CD4-positive, alpha-beta T cell (primary cell): ENCODE data around the gene TCTN2. TPM values are rescaled to one million over a fixed set of nuclear protein-coding genes. Genes with fewer than 3 reads are reported as not detected.
A peak's percentile ranks its signal among the peaks of the same experiment; 100 is the strongest.

Experiments
- ATAC-seq: fragments of 200-7000 bp; cut with Tn5 transposase; one replicate; pipeline ENCODE4 v1.10.0; 2022; ENCODE audit warnings: mild to moderate bottlenecking; ENCODE audit not compliant: poor library complexity
- CTCF ChIA-PET: fragments of 350-600 bp; sonication (Branson Sonifier 250); formaldehyde crosslinking; loops from one replicate; lab custom pipeline; 2021; ENCODE audit warnings: antibody characterized with exemption, inconsistent platforms; lab: Charles Lee
- POLR2A ChIA-PET: fragments of 350-600 bp; sonication (Branson Sonifier 250); formaldehyde crosslinking; loops from one replicate; lab custom pipeline; 2021; ENCODE audit warnings: antibody characterized with exemption, inconsistent platforms; lab: Charles Lee
- DNase-seq, 14 experiments: peaks; one replicate each; pipeline ENCODE4 v3.0.0-alpha.2; 2013 to 2020; ENCODE audit warnings: mixed read lengths in 2 of 14
- H3K27ac ChIP-seq, 2 donors: one replicate each; pipeline versions ENCODE4 v1.5.1 to v1.7.0; 2013; ENCODE audit warnings: low read length in 2 of 2, low read depth in 1 of 2, mild to moderate bottlenecking in 1 of 2
- H3K27me3 ChIP-seq, 2 experiments: 1 replicate in 1 of 2; 2 replicates in 1 of 2; pipeline versions ENCODE4 v1.6.1 to v1.7.0; 2013; ENCODE audit warnings: low read length in 2 of 2, control low read depth in 1 of 2, mild to moderate bottlenecking in 1 of 2, moderate library complexity in 1 of 2; ENCODE audit not compliant: insufficient read depth in 2 of 2, control insufficient read depth in 1 of 2
- H3K36me3 ChIP-seq: one replicate; pipeline ENCODE4 v1.6.1; 2013; ENCODE audit warnings: low read length, control low read depth; ENCODE audit not compliant: insufficient read depth
- H3K4me1 ChIP-seq: one replicate; pipeline ENCODE4 v1.6.1; 2013; ENCODE audit warnings: low read length, control low read depth; ENCODE audit not compliant: insufficient read depth
- H3K4me3 ChIP-seq: one replicate; pipeline ENCODE4 v1.5.1; 2013; ENCODE audit warnings: mild to moderate bottlenecking, low read length, moderate library complexity
- H3K9me3 ChIP-seq, 2 experiments: 1 replicate in 1 of 2; 2 replicates in 1 of 2; pipeline versions ENCODE4 v1.6.1 to v1.7.0; 2013; ENCODE audit warnings: low read length in 2 of 2, mild to moderate bottlenecking in 2 of 2, control low read depth in 1 of 2, moderate library complexity in 1 of 2; ENCODE audit not compliant: control insufficient read depth in 1 of 2, insufficient read depth in 1 of 2
- H3K27ac Mint-ChIP-seq: one replicate; pipeline ENCODE4 v1.8.0; 2020; ENCODE audit warnings: mixed read lengths
- H3K27me3 Mint-ChIP-seq: one replicate; pipeline ENCODE4 v1.8.0; 2021; ENCODE audit warnings: mixed read lengths
- H3K36me3 Mint-ChIP-seq: one replicate; pipeline ENCODE4 v1.8.0; 2021; ENCODE audit warnings: low read depth, mixed read lengths
- H3K4me1 Mint-ChIP-seq: one replicate; pipeline ENCODE4 v1.8.0; 2021; ENCODE audit warnings: low read depth, mixed read lengths
- H3K4me3 Mint-ChIP-seq: one replicate; pipeline ENCODE4 v1.8.0; 2020; ENCODE audit warnings: mild to moderate bottlenecking, mixed read lengths
- H3K9me3 Mint-ChIP-seq: one replicate; pipeline ENCODE4 v1.8.0; 2020; ENCODE audit warnings: mixed read lengths
- CTCF ChIP-seq: fragments of 200-600 bp; IDR thresholded peaks from one replicate; pipeline ENCODE4 v1.8.0; 2022; ENCODE audit warnings: antibody characterized with exemption, mild to moderate bottlenecking
- intact Hi-C, 2 experiments: fragments of 100-400 bp; cut with DNase I in 1 of 2; cut with micrococcal nuclease in 1 of 2; formaldehyde crosslinking; loops; one replicate each; pipeline versions ENCODE4 v1.15.1 to v1.9.0; 2023 to 2025; cut with DNase I, micrococcal nuclease
- total RNA-seq, 174 experiments: library from RNA in 2 of 174; stranded (reverse) in 2 of 174; gene quantifications; one replicate each; pipeline ENCODE4 v1.2.3 and lab custom pipeline; 2021 to 2026

The TCTN2 gene
- total RNA-seq, 2 experiments from 2014 or later, result 3.2 to 3.5 TPM

- peaks cover 23% of the 10 kb centered on the region for H3K4me1 Mint-ChIP-seq
- DNase-seq, result peak; percentile 92 to 98 (median 95)
These were observed 37.4 kb upstream of the TCTN2 start, which contains the start of the genes EIF2B1 and GTF2H3 for GRCh38 chr12:123633379-123634141. TSS of gene EIF2B1 (minus strand) at chr12:123633686. CDS start at chr12:123633557, 129 bp downstream. TSS of gene GTF2H3 (plus strand) at chr12:123633829. CDS start at chr12:123633860, 31 bp downstream.

GRCh38 chr12:123634142-123634561, 36.8 kb upstream of the TCTN2 start:
- H3K4me1 ChIP-seq, result peaks cover 26% of the 10 kb centered on the region
- intact Hi-C loops, result loop anchor here in 1 of 2 experiments (2.0 to 10.0 kb wide), 2 partner anchors 41 to 351 kb away; no protein-coding TSS in a partner anchor
- Mint-ChIP-seq H3K36me3 (peaks cover 42% of the 10 kb centered on the region), H3K4me3 (peak overlapping the region; percentile 98), H3K9me3 (no peaks in the 10 kb centered on the region), H3K27me3 (no peaks in the 10 kb centered on the region), H3K27ac (peak overlapping the region; percentile 97), H3K4me1 (peaks cover 23% of the 10 kb centered on the region)
- CTCF ChIA-PET, result interaction anchor here (0.6 kb wide), 1 partner anchor 19 kb away, joined by 3 read pairs; no protein-coding TSS in a partner anchor
- peak overlapping the region; percentile 88 for H3K4me3 ChIP-seq
- ATAC-seq (no peak), DNase-seq (no peak)
- POLR2A ChIA-PET, result interaction anchor here (1.0 to 3.1 kb wide), 2 partner anchors 32 to 78 kb away, joined by 3 to 20 read pairs; partner anchors contain the start of genes ATP6V0A2 and DDX55
- peaks cover 22% of the 10 kb centered on the region for H3K36me3 ChIP-seq
- no peaks in the 10 kb centered on the region for H3K9me3 ChIP-seq
- no peaks in the 10 kb centered on the region for H3K27me3 ChIP-seq
- TF ChIP-seq CTCF, result no peak
- H3K27ac ChIP-seq, result peak overlapping the region; percentile 81 to 92

More at GRCh38 chr12:123633379-123634141, 37.4 kb upstream of the TCTN2 start, which contains the start of the genes EIF2B1 and GTF2H3:
- peak within 1 kb of the TSS; percentile 88 for H3K4me3 ChIP-seq
- peaks cover 28% of the 10 kb centered on the region for H3K36me3 ChIP-seq
- peaks cover 26% of the 10 kb centered on the region for H3K4me1 ChIP-seq
- TF ChIP-seq CTCF, result no peak
- no peaks in the 10 kb centered on the region for H3K9me3 ChIP-seq
- Mint-ChIP-seq H3K4me3 (peak within 1 kb of the TSS; percentile 98), H3K27ac (peak within 1 kb of the TSS; percentile 97), H3K27me3 (no peaks in the 10 kb centered on the region), H3K36me3 (peaks cover 48% of the 10 kb centered on the region), H3K9me3 (no peaks in the 10 kb centered on the region)
- H3K27me3 ChIP-seq, result no peaks in the 10 kb centered on the region
- ChIA-PET CTCF (interaction anchor here (0.6 kb wide), 1 partner anchor 20 kb away, joined by 3 read pairs; no protein-coding TSS in a partner anchor), POLR2A (interaction anchor here (0.8 to 3.1 kb wide), 5 partner anchors 25 to 401 kb away, joined by 3 to 20 read pairs (median 3); partner anchors contain the start of genes ATP6V0A2, DDX55, MPHOSPH9 and MTRFR)
- peak within 1 kb of the TSS; percentile 81 to 92 for H3K27ac ChIP-seq
- intact Hi-C loops, result loop anchor here (1.0 to 10.0 kb wide), 5 partner anchors 31 to 351 kb away; partner anchors contain the start of genes DDX55 (in 2 of the 2) and ATP6V0A2 (in 1 of the 2)
- peak; percentile 94 for ATAC-seq

GRCh38 chr12:123643911-123644310, 27.0 kb upstream of the TCTN2 start:
- CTCF ChIA-PET, result no interaction called here
- intact Hi-C loops, result no loop called here
- Mint-ChIP-seq H3K9me3 (no peaks in the 10 kb centered on the region), H3K27ac (no peak overlapping the region), H3K36me3 (peaks cover 52% of the 10 kb centered on the region), H3K27me3 (no peaks in the 10 kb centered on the region), H3K4me3 (no peak overlapping the region), H3K4me1 (no peaks in the 10 kb centered on the region)
- Histone ChIP-seq H3K27me3 (no peaks in the 10 kb centered on the region), H3K9me3 (no peaks in the 10 kb centered on the region), H3K36me3 (peaks cover 34% of the 10 kb centered on the region), H3K4me3 (no peak overlapping the region), H3K27ac (no peak overlapping the region), H3K4me1 (no peaks in the 10 kb centered on the region)
- ATAC-seq, result no peak
- DNase-seq, result no peak
- no peak for TF ChIP-seq CTCF
- POLR2A ChIA-PET, result no interaction called here
